ENCODE data around the gene ZNF343. TPM values are rescaled to one million over a fixed set of nuclear protein-coding genes. Genes with fewer than 3 reads are reported as not detected.

The ZNF343 gene
- total and polyA plus RNA-seq, 12 donors: 3.2 to 7.1 (median 5.0) TPM

DNA sequence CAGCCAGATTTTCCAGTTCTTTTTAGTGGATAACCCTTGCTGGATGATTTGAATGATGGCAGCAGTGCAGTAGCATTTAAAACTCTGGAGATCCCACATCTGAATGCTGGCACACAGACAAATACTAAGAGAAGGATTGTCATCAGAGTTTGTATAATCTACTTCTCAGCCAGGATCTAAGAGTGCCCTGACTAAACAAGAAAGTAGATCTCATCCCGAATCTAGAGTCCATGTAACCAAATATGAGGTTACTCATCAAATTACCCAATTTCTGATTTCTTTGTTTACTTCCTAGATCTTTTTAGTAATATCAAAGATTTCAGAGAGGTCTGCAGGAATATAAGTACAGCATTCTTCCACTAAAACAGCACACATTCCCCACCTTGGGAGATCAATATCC is 35.5 kb upstream of the ZNF343 start:
- 74 to 77% methylated on average over 1 of the region's 1 CpG for WGBS, 2 donors
- Histone ChIP-seq H3K9me3 (no peaks in the 10 kb centered on the region), H3K27me3 (peaks cover 0 to 64% (median 48%) of the 10 kb centered on the region in 7 donors), H3K4me1 (no peaks in the 10 kb centered on the region), H3K4me3 (no peak overlapping the region), H3K27ac (no peak overlapping the region), H3K36me3 (no peaks in the 10 kb centered on the region)
- intact Hi-C loops (cut with DNase I): no loop called here
- DNase-seq: no peak
- ATAC-seq: no peak
- TF ChIP-seq, protein P1, sequence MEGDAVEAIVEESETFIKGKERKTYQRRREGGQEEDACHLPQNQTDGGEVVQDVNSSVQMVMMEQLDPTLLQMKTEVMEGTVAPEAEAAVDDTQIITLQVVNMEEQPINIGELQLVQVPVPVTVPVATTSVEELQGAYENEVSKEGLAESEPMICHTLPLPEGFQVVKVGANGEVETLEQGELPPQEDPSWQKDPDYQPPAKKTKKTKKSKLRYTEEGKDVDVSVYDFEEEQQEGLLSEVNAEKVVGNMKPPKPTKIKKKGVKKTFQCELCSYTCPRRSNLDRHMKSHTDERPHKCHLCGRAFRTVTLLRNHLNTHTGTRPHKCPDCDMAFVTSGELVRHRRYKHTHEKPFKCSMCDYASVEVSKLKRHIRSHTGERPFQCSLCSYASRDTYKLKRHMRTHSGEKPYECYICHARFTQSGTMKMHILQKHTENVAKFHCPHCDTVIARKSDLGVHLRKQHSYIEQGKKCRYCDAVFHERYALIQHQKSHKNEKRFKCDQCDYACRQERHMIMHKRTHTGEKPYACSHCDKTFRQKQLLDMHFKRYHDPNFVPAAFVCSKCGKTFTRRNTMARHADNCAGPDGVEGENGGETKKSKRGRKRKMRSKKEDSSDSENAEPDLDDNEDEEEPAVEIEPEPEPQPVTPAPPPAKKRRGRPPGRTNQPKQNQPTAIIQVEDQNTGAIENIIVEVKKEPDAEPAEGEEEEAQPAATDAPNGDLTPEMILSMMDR (IDR thresholded peaks at IDR 0.05): no peak

DNA sequence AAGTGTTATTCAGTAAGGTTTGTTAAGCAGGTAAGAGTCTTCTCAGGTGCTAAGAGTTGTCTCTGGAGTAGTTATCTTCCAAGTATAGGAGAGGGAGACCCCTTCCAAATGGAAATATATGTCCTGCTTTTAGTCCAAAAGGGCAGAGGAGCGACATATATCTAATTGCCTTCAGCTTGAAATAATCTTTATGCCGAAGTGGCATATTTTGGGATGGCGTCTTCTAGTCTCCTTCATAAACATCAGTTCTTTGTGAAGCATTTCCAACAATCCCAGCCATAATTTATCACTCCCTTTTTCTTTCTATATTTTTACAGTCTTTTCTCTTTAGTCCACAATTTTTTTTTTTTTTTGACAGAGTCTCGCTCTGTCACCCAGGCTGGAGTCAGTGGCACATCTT is 33.6 kb upstream of the ZNF343 start:
- TF ChIP-seq, protein P1 (IDR thresholded peaks at IDR 0.05): no peak
- ATAC-seq (no peak), DNase-seq (no peak)
- intact Hi-C loops (cut with DNase I): no loop called here
- H3K4me3 ChIP-seq: no peak overlapping the region
- H3K27ac ChIP-seq: no peak overlapping the region
- no peaks in the 10 kb centered on the region for H3K36me3 ChIP-seq
- 85 to 88% methylated on average over 4 of the region's 4 CpGs for whole genome bisulfite sequencing, 2 donors
- H3K9me3 ChIP-seq: no peaks in the 10 kb centered on the region
- no peaks in the 10 kb centered on the region for H3K4me1 ChIP-seq
- peaks cover 0 to 68% (median 45%) of the 10 kb centered on the region in 7 donors for H3K27me3 ChIP-seq

DNA sequence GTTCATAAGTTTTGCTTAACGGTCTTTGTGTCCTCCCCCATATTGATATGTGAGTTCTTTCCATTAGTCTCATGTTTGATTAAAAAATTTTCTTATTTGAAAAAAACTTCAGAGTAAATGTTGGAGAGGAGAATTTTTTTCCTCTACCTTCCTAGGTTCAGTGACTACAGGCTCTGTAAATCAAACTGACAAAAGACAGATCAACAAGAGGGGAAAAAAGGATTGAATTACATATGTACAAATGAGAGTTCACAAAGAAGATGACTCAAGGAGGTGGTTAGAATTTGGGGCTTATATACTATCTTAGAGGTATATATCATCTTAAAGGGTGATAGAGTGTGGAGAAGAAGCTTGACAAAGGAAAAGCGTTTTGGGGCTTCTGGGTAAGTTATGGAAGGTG is 33.2 kb upstream of the ZNF343 start:
- intact Hi-C loops (cut with DNase I): no loop called here
- WGBS, 2 donors: 86% methylated on average over 2 of the region's 2 CpGs
- Histone ChIP-seq H3K4me3 (no peak overlapping the region), H3K27ac (no peak overlapping the region), H3K36me3 (no peaks in the 10 kb centered on the region), H3K27me3 (peaks cover 0 to 72% (median 47%) of the 10 kb centered on the region in 7 donors), H3K9me3 (no peaks in the 10 kb centered on the region), H3K4me1 (no peaks in the 10 kb centered on the region)
- no peak for ATAC-seq
- no peak for DNase-seq
- TF ChIP-seq, protein P1 (IDR thresholded peaks at IDR 0.05): no peak

DNA sequence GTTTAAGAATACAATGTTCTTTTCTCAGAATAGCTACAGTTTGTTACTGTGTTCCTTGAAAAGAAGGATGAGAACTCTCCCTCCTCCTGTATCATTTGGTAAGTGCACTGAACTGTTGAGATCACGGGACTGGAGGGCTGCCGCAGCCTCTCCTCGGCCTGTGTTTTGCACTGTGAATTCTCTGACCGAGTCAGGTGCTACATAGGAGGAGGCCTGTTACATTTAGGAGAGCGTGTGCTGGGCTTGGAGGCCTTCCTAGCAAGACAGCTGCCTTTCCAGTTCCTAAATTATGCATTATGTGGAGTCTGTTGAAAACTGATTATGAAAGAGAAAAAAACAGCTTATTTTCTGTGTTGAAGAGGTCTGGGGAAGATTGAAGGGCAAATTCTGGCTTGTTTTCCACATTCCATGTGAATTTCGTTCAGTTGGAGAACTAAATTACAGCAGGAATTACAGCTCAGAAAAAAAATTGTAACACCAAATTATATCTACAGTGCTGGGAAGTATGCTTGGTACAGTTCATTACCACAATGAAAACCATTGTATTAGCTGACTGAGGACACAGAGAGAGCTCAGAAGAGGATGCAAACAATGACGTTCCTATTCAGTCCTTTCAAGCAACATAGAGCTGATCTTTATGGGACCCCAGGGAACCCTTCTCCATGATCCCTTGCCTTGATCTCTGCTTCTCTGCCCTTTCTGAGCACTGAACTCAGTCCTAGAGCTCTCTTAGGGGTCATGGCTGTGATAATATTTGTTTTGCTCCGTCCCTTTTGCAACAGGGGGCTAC is 30.4 kb upstream of the ZNF343 start:
- no peak for DNase-seq
- Histone ChIP-seq H3K36me3 (no peaks in the 10 kb centered on the region), H3K27ac (no peak overlapping the region), H3K27me3 (peaks cover 0 to 85% (median 67%) of the 10 kb centered on the region in 7 donors), H3K4me3 (no peak overlapping the region), H3K9me3 (no peaks in the 10 kb centered on the region), H3K4me1 (no peaks in the 10 kb centered on the region)
- intact Hi-C loops (cut with DNase I): no loop called here
- TF ChIP-seq, protein P1 (IDR thresholded peaks at IDR 0.05): no peak
- ATAC-seq: no peak
- 55 to 59% methylated on average over 8 of the region's 8 CpGs for WGBS, 2 donors

Data from heart right ventricle (tissue), 16 donors.